Mucosa of rectum (tissue), 2 donors: ENCODE results near the gene UBE2A.

Experiments
- H3K27ac ChIP-seq, 2 donors: one replicate each; pipeline ENCODE4 v1.7.0; 2013; ENCODE audit warnings: inconsistent platforms in 2 of 2, low read depth in 2 of 2, low read length in 2 of 2
- H3K27me3 ChIP-seq, 2 donors: one replicate each; pipeline ENCODE4 v1.7.0; 2013; ENCODE audit warnings: low read length in 2 of 2; ENCODE audit not compliant: control insufficient read depth in 2 of 2, insufficient read depth in 2 of 2
- H3K36me3 ChIP-seq, 2 donors: one replicate each; pipeline ENCODE4 v1.7.0; 2013; ENCODE audit warnings: low read length in 2 of 2; ENCODE audit not compliant: control insufficient read depth in 2 of 2, insufficient read depth in 2 of 2
- H3K4me1 ChIP-seq, 2 donors: one replicate each; pipeline ENCODE4 v1.7.0; 2013; ENCODE audit warnings: low read length in 2 of 2, mild to moderate bottlenecking in 1 of 2; ENCODE audit not compliant: control insufficient read depth in 2 of 2, insufficient read depth in 2 of 2
- H3K4me3 ChIP-seq, 2 donors: one replicate each; pipeline ENCODE4 v1.7.0; 2013; ENCODE audit warnings: low read length in 2 of 2
- H3K9ac ChIP-seq, 2 donors: one replicate each; pipeline ENCODE4 v1.7.0; 2013; ENCODE audit warnings: low read length in 2 of 2, low read depth in 1 of 2, mild to moderate bottlenecking in 1 of 2
- H3K9me3 ChIP-seq, 2 donors: one replicate each; pipeline ENCODE4 v1.7.0; 2013; ENCODE audit warnings: low read length in 2 of 2; ENCODE audit not compliant: control insufficient read depth in 2 of 2
- donor health status: healthy.
- donor health status: Normal muscosa, but diverticular disease.

Gene UBE2A

DNA sequence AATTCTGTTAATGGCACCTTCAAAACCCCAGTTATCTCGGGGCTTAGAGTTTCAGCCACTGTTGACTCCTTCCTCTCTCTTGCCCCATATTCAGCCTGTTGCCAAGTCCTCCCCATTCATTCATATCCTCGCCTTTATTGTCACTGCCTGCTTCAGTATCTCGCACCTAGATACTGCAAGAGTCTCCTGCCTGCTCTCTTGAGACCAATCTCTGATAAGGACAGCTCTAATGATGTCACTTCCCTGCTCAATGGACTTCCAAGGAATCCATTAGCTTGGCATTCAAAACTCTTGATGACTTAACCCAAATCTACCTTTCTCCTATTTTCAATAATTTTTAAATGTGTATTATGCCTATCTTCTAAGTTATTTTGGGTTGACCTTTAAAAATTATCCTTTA, 1.1 kb upstream of the UBE2A start:
- Histone ChIP-seq H3K9me3 (no peaks in the 10 kb centered on the region), H3K36me3 (no peaks in the 10 kb centered on the region), H3K9ac (peak overlapping the region in 1 of 2 donors; percentile 86), H3K4me3 (peak overlapping the region; percentile 74 to 81), H3K4me1 (peaks cover 7% of the 10 kb centered on the region in 2 donors), H3K27ac (peak overlapping the region; percentile 92 to 93), H3K27me3 (no peaks in the 10 kb centered on the region)

DNA sequence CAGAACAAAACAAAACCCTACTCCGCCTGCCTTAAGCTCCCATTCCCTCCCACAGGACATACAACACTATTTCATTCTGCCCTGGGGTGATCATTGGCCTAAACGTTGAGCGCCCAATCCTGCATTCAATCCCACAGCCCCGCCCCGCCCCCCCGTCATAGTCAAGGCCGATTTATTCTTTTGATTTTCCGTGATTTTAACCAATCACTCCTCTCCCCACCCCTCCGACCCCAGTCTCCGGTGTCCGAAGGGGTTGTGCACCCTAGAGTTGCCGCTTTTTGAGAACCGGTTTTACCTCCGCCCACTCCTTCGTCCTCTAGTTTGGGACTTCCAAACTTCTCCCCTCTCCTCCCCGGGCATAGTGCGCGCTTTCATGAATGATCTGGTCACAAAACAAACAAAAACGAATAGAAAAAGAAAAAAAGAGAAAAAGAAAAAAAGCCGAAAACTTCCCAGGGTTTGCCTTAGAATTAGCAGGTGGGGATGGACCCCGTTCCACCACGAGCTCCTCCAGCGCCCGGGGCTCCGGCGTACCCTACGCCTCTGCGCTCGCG, 446 bp upstream of the UBE2A start:
- H3K4me1 ChIP-seq, result peaks cover 7% of the 10 kb centered on the region in 2 donors
- H3K36me3 ChIP-seq, result no peaks in the 10 kb centered on the region
- peak overlapping the region; percentile 92 to 93 for H3K27ac ChIP-seq
- H3K27me3 ChIP-seq, result no peaks in the 10 kb centered on the region
- H3K4me3 ChIP-seq, result peak overlapping the region; percentile 74 to 81
- no peaks in the 10 kb centered on the region for H3K9me3 ChIP-seq
- peak overlapping the region; percentile 74 to 86 for H3K9ac ChIP-seq

DNA sequence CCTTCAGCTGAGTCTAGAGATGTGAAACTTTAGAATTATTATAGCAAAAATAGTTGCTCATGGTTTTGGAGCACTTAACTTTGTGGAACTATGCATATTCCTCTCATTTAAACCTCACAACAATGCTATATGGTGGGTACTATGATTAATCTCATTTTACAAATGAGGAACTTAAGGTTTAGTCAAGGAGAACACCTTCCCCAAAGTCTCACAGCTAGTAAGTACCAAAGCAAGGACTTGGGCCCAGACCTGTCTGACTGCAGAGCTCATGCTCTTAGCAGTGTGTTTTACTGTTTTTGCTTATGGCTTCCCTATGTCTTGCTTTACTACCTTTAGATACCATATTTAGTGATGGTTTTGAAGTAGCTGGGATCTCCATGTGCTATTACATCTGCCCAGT, 5.1 kb downstream of the UBE2A start:
- H3K4me1 ChIP-seq, result peaks cover 0 to 7% of the 10 kb centered on the region in 2 donors
- no peaks in the 10 kb centered on the region for H3K36me3 ChIP-seq
- H3K27ac ChIP-seq, result no peak overlapping the region
- H3K27me3 ChIP-seq, result no peaks in the 10 kb centered on the region
- no peak overlapping the region for H3K4me3 ChIP-seq
- no peaks in the 10 kb centered on the region for H3K9me3 ChIP-seq
- H3K9ac ChIP-seq, result no peak overlapping the region

DNA sequence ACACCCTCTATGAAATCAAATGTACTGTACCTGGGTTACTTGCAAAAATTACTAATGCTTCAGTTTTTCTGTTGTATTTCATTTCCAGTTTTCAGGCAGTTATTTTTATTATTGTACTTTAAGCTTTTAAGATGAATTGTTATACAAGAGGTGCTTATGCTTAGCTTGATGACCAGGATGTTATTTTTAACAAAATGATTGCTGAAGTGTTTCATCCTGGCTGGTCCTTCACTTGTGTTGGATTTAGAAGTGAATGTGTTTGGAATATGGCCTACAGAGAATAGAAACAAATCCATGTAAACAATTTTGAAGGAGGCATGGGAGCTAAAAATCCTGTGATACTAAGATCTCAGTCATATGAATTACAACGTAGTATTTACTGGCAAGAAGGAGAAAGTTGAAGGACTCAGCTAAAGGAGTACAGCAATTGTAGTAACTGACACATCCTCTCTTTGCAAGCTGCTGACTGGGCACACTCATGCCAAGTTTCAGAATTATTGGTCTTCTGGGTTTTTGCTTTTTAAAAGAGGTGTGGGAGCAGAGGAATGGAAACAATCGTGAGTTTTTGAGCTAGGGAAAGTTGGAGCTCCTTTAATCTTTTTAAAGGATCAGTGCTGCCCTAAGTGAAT, 9.2 kb downstream of the UBE2A start:
- H3K9me3 ChIP-seq, result no peaks in the 10 kb centered on the region
- no peaks in the 10 kb centered on the region for H3K4me1 ChIP-seq
- no peak overlapping the region for H3K4me3 ChIP-seq
- no peak overlapping the region for H3K9ac ChIP-seq
- no peaks in the 10 kb centered on the region for H3K36me3 ChIP-seq
- H3K27me3 ChIP-seq, result no peaks in the 10 kb centered on the region
- H3K27ac ChIP-seq, result no peak overlapping the region

DNA sequence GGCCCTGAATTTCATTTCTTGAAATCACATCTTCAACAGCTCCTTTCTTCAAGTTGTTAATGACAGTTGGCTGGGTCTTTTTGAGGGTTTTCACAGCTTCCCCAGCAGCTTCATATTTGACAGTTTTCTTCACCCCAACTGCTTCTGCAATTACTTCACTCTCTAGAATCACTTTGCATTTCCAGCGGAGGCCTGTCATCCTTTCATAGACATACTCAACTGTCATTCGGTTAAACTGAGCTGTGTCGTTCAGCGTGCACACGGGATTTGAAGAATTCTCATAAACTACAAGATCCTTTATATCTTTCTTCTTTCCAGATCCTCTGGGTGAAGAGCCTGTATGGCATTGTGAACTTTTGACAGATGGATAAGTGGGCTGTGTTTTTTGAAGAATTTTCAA, 15.4 kb downstream of the UBE2A start:
- H3K9me3 ChIP-seq, result no peaks in the 10 kb centered on the region
- no peak overlapping the region for H3K4me3 ChIP-seq
- no peaks in the 10 kb centered on the region for H3K27me3 ChIP-seq
- H3K36me3 ChIP-seq, result peaks cover 0 to 11% of the 10 kb centered on the region in 2 donors
- no peaks in the 10 kb centered on the region for H3K4me1 ChIP-seq
- no peak overlapping the region for H3K9ac ChIP-seq
- no peak overlapping the region for H3K27ac ChIP-seq

DNA sequence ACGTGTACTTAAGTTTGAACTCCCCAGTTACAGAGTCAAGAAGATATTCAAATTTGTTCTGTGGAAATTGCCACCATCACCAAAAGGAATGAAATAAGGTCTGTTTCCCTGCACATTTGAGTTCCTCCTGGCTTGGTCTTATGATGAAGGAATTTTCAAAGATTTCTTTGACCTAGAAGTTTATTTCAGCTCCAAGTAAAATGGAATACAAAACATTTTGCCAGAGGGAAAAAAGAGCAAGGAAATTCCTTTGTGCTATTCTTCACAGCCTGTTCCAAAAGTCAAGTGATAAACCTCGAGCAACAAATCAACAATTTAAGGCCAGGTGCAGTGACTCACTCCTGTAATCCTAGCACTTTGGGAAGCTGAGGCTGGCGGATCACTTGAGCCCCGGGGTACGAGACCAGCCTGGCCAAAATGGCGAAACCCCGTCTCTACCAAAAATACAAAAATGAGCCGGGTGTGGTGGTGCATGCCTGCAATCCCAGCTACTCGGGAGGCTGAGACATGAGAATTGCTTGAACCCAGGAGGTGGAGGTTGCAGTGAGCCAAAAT, 28.4 kb downstream of the UBE2A start:
- H3K9ac ChIP-seq, result no peak overlapping the region
- H3K36me3 ChIP-seq, result no peaks in the 10 kb centered on the region
- no peak overlapping the region for H3K4me3 ChIP-seq
- H3K27ac ChIP-seq, result no peak overlapping the region
- H3K27me3 ChIP-seq, result no peaks in the 10 kb centered on the region
- no peaks in the 10 kb centered on the region for H3K9me3 ChIP-seq
- no peaks in the 10 kb centered on the region for H3K4me1 ChIP-seq

DNA sequence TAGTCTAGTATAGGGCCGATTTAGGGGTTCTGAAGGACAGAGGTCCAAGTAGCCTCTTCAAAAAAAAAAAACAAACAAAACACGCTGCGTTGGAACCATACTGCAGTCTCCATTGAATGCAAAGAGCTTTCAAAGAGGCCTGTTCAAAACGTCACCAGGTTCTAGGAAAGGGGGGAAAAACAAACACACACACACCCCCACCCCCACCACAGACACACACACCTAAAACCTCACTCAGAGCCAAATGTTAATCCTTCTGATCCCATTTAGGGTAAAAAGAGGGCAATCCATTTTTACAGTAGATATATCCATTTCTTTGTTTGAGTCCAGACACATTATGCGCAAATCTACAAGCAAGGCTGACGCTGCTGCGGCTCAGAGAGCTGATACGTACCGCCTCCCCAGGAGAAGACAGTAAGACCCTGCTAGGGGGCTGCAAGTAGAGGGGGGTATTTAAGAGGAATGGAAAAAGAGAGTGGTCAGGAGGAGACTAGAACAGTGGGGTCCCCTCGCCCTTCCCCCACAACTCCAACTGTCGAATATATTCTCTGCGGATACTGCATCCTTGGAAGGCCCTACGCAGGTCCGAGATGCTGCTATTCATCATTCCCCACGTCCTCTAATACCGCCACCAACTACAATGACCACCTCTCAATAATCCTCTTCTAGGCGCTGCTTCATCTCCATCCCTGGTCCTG, 30.6 kb downstream of the UBE2A start:
- no peaks in the 10 kb centered on the region for H3K27me3 ChIP-seq
- H3K4me3 ChIP-seq, result peak overlapping the region; percentile 63 to 86
- peak overlapping the region in 1 of 2 donors; percentile 59 for H3K9ac ChIP-seq
- H3K9me3 ChIP-seq, result no peaks in the 10 kb centered on the region
- no peak overlapping the region for H3K27ac ChIP-seq
- no peaks in the 10 kb centered on the region for H3K36me3 ChIP-seq
- H3K4me1 ChIP-seq, result no peaks in the 10 kb centered on the region

DNA sequence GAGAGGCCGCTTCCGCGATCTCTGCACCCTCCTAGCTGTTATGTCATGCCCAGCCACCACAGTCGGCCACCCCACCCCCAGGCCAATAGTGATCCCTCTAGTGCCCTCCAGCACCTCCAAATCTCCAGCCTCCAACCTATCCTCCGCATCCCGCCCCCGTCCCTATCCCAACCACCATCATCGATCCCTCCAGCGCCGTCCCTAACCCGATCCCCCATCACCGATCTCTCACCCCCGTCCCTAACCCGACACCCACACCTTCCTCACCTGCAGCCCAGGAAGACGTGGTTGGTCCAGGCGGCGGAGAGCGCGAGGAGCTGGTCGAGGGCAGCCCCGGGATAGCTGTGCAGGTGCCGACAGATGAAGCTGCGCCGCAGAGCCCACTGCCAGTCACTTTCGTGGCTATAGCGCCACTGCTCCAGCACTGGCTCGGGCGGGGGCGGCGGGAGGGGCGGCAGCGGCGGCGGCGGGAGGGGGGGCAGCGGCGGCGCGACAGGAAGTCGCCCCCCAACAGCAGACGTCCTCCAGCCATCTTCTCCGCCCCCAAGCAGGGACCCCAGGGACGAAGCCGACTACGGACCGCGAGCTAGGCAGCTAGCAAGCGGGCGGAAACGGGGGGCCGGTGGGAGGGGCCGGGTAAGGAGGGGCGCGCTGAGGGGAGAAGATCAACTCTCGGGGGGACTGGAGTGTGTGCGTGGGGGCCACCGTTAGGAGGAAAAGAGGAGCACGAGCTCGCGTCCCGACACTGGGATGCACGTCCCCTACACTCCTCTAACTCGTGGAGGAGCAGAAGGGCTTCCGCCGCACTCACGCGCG, 31.3 kb downstream of the UBE2A start:
- Histone ChIP-seq H3K27me3 (no peaks in the 10 kb centered on the region), H3K9ac (peak overlapping the region; percentile 83 to 85), H3K36me3 (no peaks in the 10 kb centered on the region), H3K4me3 (peak overlapping the region; percentile 86 to 90), H3K9me3 (no peaks in the 10 kb centered on the region), H3K27ac (peak overlapping the region; percentile 87 to 91), H3K4me1 (no peaks in the 10 kb centered on the region)

DNA sequence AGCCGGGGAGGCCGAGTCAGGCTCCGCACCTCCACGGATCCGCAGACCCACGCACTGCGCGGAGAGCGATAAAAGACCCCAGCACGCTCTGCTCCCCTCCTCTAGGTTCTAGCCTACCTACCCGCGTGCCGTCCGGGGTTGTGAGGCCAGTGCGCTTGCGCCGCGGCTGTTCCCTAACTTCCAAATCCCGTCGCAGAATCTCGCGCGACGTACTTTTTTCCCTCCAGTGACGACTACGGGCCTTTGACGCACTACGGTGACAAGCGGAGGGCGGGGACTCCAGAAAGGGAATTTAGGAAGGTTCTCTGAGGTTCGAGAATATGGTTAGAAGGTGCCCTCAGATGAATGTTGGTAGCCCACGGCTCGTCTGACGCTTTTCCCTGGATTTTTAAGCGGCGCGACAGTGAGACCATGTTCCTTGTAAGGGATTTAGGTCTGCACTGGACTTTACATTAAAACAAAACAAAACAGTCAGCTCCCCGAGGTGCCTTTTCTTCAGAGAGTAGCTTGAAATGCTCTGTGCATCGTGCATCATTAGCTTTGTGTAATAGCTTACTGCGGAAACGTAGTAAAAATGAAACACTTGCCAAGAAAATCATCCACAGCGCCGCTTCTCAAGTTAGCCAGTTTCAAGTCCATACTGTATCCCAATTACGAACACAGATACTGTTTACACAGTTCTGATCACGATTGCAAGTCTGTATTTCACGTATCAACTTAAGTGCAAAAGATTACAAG, 32.1 kb downstream of the UBE2A start, which contains the start of gene NKRF:
Gene NKRF, minus strand, starts transcription at position 145 of the 738 bp plus-strand sequence.
- H3K9me3 ChIP-seq, result no peaks in the 10 kb centered on the region
- no peaks in the 10 kb centered on the region for H3K36me3 ChIP-seq
- H3K27ac ChIP-seq, result peak within 1 kb of the TSS; percentile 87 to 91

More for the DNA sequence above, 32.1 kb downstream of the UBE2A start, which contains the start of gene NKRF:
- no peaks in the 10 kb centered on the region for H3K4me1 ChIP-seq
- no peaks in the 10 kb centered on the region for H3K27me3 ChIP-seq
- peak within 1 kb of the TSS; percentile 86 to 90 for H3K4me3 ChIP-seq
- peak within 1 kb of the TSS; percentile 83 to 85 for H3K9ac ChIP-seq
